ENCODE data around the gene CCNG2.

The CCNG2 gene

GRCh38 chr4:77190053-77190452, 33.0 kb downstream of the CCNG2 start:
- H2BK120ac ChIP-seq (ENCODE audit: insufficient read depth, low read length, poor library complexity): peak overlapping the region; percentile 68
- no peak overlapping the region for H3K9ac ChIP-seq (ENCODE audit: low read length)
- H3K23ac ChIP-seq (ENCODE audit: low read length): no peak overlapping the region
- H3K36me3 ChIP-seq (ENCODE audit: control insufficient read depth in 1 of 2, insufficient read depth in 2 of 2, low read length in 2 of 2): no peaks in the 10 kb centered on the region
- H4K91ac ChIP-seq (ENCODE audit: low read depth, low read length): peak overlapping the region; percentile 74
- peaks cover 10% of the 10 kb centered on the region for H3K79me1 ChIP-seq (ENCODE audit: low read length)
- peak; percentile 72 to 89 for DNase-seq
- H2BK5ac ChIP-seq (ENCODE audit: low read depth, low read length, poor library complexity): no peak overlapping the region
- no peak overlapping the region for H4K12ac ChIP-seq (ENCODE audit: low read depth, low read length)
- no peak overlapping the region for H2AFZ ChIP-seq (ENCODE audit: insufficient read depth, low read length, poor library complexity)
- peaks cover 12 to 15% of the 10 kb centered on the region in 2 experiments for H3K4me1 ChIP-seq (ENCODE audit: control insufficient read depth in 1 of 2, insufficient read depth in 2 of 2, low read length in 2 of 2)
- H3K4me2 ChIP-seq (ENCODE audit: low read length): peak overlapping the region; percentile 30
- H3K27me3 ChIP-seq (ENCODE audit: insufficient read depth, low read length): no peaks in the 10 kb centered on the region
- H3K9me3 ChIP-seq (ENCODE audit: insufficient read depth, low read depth, low read length): no peaks in the 10 kb centered on the region
- peak overlapping the region; percentile 44 for H3K18ac ChIP-seq (ENCODE audit: low read length)
- WGBS (ENCODE audit: extremely low coverage, insufficient coverage, insufficient read length): no CpG with 5 or more reads among the region's 1 CpG
- peak overlapping the region; percentile 7 for H4K8ac ChIP-seq (ENCODE audit: low read depth, low read length)
- no peak overlapping the region for H3K4ac ChIP-seq (ENCODE audit: low read depth, low read length)
- H3K4me3 ChIP-seq (ENCODE audit: low read depth, low read length): no peak overlapping the region
- peak overlapping the region; percentile 82 for H2BK12ac ChIP-seq (ENCODE audit: low read length)
- no peaks in the 10 kb centered on the region for H3K79me2 ChIP-seq (ENCODE audit: control insufficient read depth, insufficient read depth, low read length, poor library complexity)
- no peak overlapping the region for H2AK5ac ChIP-seq (ENCODE audit: low read length)
- peak overlapping the region; percentile 89 for H3K14ac ChIP-seq (ENCODE audit: low read length)
- peak overlapping the region; percentile 59 for H3K27ac ChIP-seq (ENCODE audit: low read depth, low read length)

- no CpG with 5 or more reads among the region's 8 CpGs for WGBS (ENCODE audit: extremely low coverage, insufficient coverage, insufficient read length)
- no peaks in the 10 kb centered on the region for H3K9me3 ChIP-seq (ENCODE audit: insufficient read depth, low read depth, low read length)
- no peak overlapping the region for H2BK120ac ChIP-seq (ENCODE audit: insufficient read depth, low read length, poor library complexity)
- no peak overlapping the region for H3K4me3 ChIP-seq (ENCODE audit: low read depth, low read length)
- no peak overlapping the region for H4K8ac ChIP-seq (ENCODE audit: low read depth, low read length)
- no peak overlapping the region for H2AFZ ChIP-seq (ENCODE audit: insufficient read depth, low read length, poor library complexity)
- no peaks in the 10 kb centered on the region for H3K79me2 ChIP-seq (ENCODE audit: control insufficient read depth, insufficient read depth, low read length, poor library complexity)
- H3K79me1 ChIP-seq (ENCODE audit: low read length): peaks cover 10% of the 10 kb centered on the region
- peaks cover 15 to 18% of the 10 kb centered on the region in 2 experiments for H3K4me1 ChIP-seq (ENCODE audit: control insufficient read depth in 1 of 2, insufficient read depth in 2 of 2, low read length in 2 of 2)
- no peak overlapping the region for H3K9ac ChIP-seq (ENCODE audit: low read length)
- H3K27me3 ChIP-seq (ENCODE audit: insufficient read depth, low read length): no peaks in the 10 kb centered on the region
- no peak overlapping the region for H3K4ac ChIP-seq (ENCODE audit: low read depth, low read length)
- no peak overlapping the region for H3K27ac ChIP-seq (ENCODE audit: low read depth, low read length)
- no peak overlapping the region for H4K12ac ChIP-seq (ENCODE audit: low read depth, low read length)
- H2BK12ac ChIP-seq (ENCODE audit: low read length): no peak overlapping the region
- no peak overlapping the region for H3K4me2 ChIP-seq (ENCODE audit: low read length)
- no peaks in the 10 kb centered on the region for H3K36me3 ChIP-seq (ENCODE audit: control insufficient read depth in 1 of 2, insufficient read depth in 2 of 2, low read length in 2 of 2)
- DNase-seq: peak; percentile 66 to 82
- H3K23ac ChIP-seq (ENCODE audit: low read length): no peak overlapping the region
- H2AK5ac ChIP-seq (ENCODE audit: low read length): no peak overlapping the region
- H3K18ac ChIP-seq (ENCODE audit: low read length): no peak overlapping the region
- H4K91ac ChIP-seq (ENCODE audit: low read depth, low read length): no peak overlapping the region
- H2BK5ac ChIP-seq (ENCODE audit: low read depth, low read length, poor library complexity): no peak overlapping the region
- H3K14ac ChIP-seq (ENCODE audit: low read length): no peak overlapping the region
These were observed 36.0 kb downstream of the CCNG2 start for GRCh38 chr4:77193046-77193445.

DNA sequence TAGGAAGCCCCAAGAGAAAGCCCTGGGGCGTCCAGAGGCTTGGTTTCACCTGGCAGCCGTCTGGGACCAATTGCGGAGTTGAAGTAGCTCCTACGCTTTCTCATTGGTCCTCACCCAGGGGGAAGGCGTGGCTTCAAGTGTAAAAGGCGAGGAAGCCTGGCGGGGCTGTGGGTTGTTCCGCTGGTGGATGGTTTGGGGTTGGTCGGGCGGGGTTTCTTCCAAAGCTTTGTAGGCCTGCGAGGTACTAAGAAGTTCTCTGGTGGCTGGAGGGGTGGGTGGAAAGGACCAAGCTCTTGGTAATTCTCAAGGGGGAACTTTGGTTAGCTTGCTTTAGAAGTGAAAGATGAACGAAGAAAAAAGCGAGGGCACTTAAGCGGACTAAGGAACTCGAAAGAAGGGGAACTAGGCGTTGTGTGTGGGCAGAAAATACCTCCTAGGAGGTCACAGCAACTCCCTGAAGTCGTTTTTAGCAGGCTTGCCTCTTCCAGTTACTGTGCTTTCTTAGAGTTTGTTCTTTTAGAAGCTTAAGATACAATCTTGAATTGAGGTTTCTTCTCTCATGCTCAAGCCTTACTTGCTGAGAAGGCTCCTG, 36.6 kb downstream of the CCNG2 start:
- peaks cover 7% of the 10 kb centered on the region for H3K79me1 ChIP-seq (ENCODE audit: low read length)
- no peak overlapping the region for H3K18ac ChIP-seq (ENCODE audit: low read length)
- peaks cover 15 to 18% of the 10 kb centered on the region in 2 experiments for H3K4me1 ChIP-seq (ENCODE audit: control insufficient read depth in 1 of 2, insufficient read depth in 2 of 2, low read length in 2 of 2)
- no peak overlapping the region for H3K14ac ChIP-seq (ENCODE audit: low read length)
- no peak overlapping the region for H2AFZ ChIP-seq (ENCODE audit: insufficient read depth, low read length, poor library complexity)
- H3K23ac ChIP-seq (ENCODE audit: low read length): no peak overlapping the region
- H3K9ac ChIP-seq (ENCODE audit: low read length): no peak overlapping the region
- H3K27ac ChIP-seq (ENCODE audit: low read depth, low read length): no peak overlapping the region
- no peak overlapping the region for H4K12ac ChIP-seq (ENCODE audit: low read depth, low read length)
- WGBS (ENCODE audit: extremely low coverage, insufficient coverage, insufficient read length): no CpG with 5 or more reads among the region's 17 CpGs
- no peak overlapping the region for H4K91ac ChIP-seq (ENCODE audit: low read depth, low read length)
- no peak overlapping the region for H3K4ac ChIP-seq (ENCODE audit: low read depth, low read length)
- H3K27me3 ChIP-seq (ENCODE audit: insufficient read depth, low read length): no peaks in the 10 kb centered on the region
- H4K8ac ChIP-seq (ENCODE audit: low read depth, low read length): no peak overlapping the region
- peak overlapping the region; percentile 14 for H2BK120ac ChIP-seq (ENCODE audit: insufficient read depth, low read length, poor library complexity)
- no peak overlapping the region for H2AK5ac ChIP-seq (ENCODE audit: low read length)
- H2BK5ac ChIP-seq (ENCODE audit: low read depth, low read length, poor library complexity): peak overlapping the region; percentile 43
- H3K9me3 ChIP-seq (ENCODE audit: insufficient read depth, low read depth, low read length): no peaks in the 10 kb centered on the region
- H3K4me2 ChIP-seq (ENCODE audit: low read length): no peak overlapping the region
- no peak overlapping the region for H3K4me3 ChIP-seq (ENCODE audit: low read depth, low read length)
- peak overlapping the region; percentile 50 for H2BK12ac ChIP-seq (ENCODE audit: low read length)
- DNase-seq: peak; percentile 82 to 90
- no peaks in the 10 kb centered on the region for H3K36me3 ChIP-seq (ENCODE audit: control insufficient read depth in 1 of 2, insufficient read depth in 2 of 2, low read length in 2 of 2)
- H3K79me2 ChIP-seq (ENCODE audit: control insufficient read depth, insufficient read depth, low read length, poor library complexity): no peaks in the 10 kb centered on the region

DNA sequence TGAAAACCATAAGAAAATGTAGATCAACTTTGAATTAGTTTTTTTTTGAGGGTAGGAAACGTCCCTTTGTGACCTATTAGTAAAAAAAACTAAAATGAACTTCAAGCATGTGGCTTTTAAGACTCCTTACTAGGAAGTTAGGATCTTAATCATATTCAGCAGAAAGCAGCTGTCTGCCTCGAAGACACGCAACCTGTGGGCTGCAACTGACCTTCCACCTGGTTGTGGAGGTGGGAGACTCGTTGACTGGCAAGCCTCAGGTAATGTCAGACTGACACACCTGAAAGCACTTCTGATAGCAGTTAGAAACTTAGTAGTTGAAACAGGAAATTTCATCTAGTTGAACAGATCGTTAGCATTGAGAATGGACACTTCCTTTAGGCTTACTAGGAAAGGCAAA, 37.4 kb downstream of the CCNG2 start:
- no peak overlapping the region for H2BK5ac ChIP-seq (ENCODE audit: low read depth, low read length, poor library complexity)
- H2BK120ac ChIP-seq (ENCODE audit: insufficient read depth, low read length, poor library complexity): no peak overlapping the region
- H3K27me3 ChIP-seq (ENCODE audit: insufficient read depth, low read length): no peaks in the 10 kb centered on the region
- no peak overlapping the region for H2AFZ ChIP-seq (ENCODE audit: insufficient read depth, low read length, poor library complexity)
- no peak overlapping the region for H4K8ac ChIP-seq (ENCODE audit: low read depth, low read length)
- no peak overlapping the region for H3K4me3 ChIP-seq (ENCODE audit: low read depth, low read length)
- H3K27ac ChIP-seq (ENCODE audit: low read depth, low read length): no peak overlapping the region
- no peak overlapping the region for H3K18ac ChIP-seq (ENCODE audit: low read length)
- H3K79me2 ChIP-seq (ENCODE audit: control insufficient read depth, insufficient read depth, low read length, poor library complexity): no peaks in the 10 kb centered on the region
- H3K9ac ChIP-seq (ENCODE audit: low read length): no peak overlapping the region
- DNase-seq: peak; percentile 67 to 75
- no peak overlapping the region for H4K91ac ChIP-seq (ENCODE audit: low read depth, low read length)
- no peak overlapping the region for H3K4me2 ChIP-seq (ENCODE audit: low read length)
- no peak overlapping the region for H3K4ac ChIP-seq (ENCODE audit: low read depth, low read length)
- H3K9me3 ChIP-seq (ENCODE audit: insufficient read depth, low read depth, low read length): no peaks in the 10 kb centered on the region
- H4K12ac ChIP-seq (ENCODE audit: low read depth, low read length): no peak overlapping the region
- no peaks in the 10 kb centered on the region for H3K36me3 ChIP-seq (ENCODE audit: control insufficient read depth in 1 of 2, insufficient read depth in 2 of 2, low read length in 2 of 2)
- H3K79me1 ChIP-seq (ENCODE audit: low read length): peaks cover 7% of the 10 kb centered on the region
- H3K14ac ChIP-seq (ENCODE audit: low read length): no peak overlapping the region
- no peak overlapping the region for H3K23ac ChIP-seq (ENCODE audit: low read length)
- WGBS (ENCODE audit: extremely low coverage, insufficient coverage, insufficient read length): no CpG with 5 or more reads among the region's 5 CpGs
- no peak overlapping the region for H2BK12ac ChIP-seq (ENCODE audit: low read length)
- no peak overlapping the region for H2AK5ac ChIP-seq (ENCODE audit: low read length)
- H3K4me1 ChIP-seq (ENCODE audit: control insufficient read depth in 1 of 2, insufficient read depth in 2 of 2, low read length in 2 of 2): peaks cover 17 to 20% of the 10 kb centered on the region in 2 experiments
